HUDEP-2 (cell line): ENCODE results near the gene GLRX2.

Source experiments
- DNase-seq, 76 experiments: peaks; one replicate each; lab custom pipeline; 2025; ENCODE audit not compliant: unreplicated experiment in 76 of 76; lab: John Stamatoyannopoulos, UW

Gene GLRX2

DNA sequence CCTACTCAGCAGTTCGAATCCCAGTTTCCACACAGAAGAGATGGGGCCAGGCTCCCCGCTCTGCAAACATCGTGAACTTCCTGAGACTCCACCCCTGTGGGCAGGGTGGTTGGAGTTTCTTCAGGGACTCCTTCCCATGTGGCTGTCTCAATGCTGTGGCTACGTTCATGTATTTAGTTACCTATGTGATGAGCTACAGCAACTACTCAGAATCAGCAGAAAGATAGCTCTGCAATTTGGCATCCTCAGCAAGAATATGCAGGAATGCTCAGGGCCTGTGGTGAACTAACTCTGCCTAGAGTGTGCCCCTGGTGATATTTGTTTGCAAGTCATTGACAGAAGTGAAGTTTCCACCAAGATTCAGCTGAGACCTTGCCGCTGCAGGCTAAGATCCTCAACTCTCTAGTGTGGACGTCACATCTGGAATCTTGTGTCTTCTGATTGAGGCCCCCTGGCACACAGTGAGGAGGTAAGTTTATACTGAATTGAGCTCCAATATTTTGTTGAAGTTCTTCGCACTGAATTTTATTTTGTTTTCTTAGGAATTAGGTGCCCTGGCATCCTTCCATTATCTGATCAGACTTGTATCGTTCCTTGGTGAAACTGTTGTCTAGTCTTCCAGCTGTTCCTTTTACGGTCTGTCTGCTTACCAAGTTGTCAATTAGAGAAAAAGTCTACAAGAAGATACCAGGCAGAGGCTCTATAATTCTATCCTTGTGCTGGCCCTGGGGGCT, 8.2 kb upstream of the GLRX2 start:
- no peak for DNase-seq

DNA sequence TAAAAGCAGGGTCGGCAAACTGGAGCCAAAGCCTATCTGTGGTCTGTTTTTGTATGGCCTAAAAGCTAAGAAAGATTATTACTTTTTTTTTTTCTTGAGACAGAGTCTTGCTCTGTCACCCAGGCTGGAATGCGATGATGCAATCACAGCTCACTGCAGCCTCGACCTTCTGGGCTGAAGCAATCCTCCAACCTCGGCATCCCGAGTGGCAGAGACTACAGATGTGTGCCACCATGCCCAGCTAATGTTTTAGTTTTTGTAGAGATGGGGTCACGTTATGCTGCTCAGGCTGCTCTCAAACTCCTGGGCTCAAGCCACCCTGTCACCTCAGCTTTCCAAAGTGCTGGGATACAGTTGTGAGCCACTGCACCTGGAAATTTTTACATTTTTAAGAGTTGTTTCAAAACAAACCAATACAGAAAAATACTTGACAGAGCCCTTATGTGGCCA, 6.5 kb upstream of the GLRX2 start:
- DNase-seq: no peak

DNA sequence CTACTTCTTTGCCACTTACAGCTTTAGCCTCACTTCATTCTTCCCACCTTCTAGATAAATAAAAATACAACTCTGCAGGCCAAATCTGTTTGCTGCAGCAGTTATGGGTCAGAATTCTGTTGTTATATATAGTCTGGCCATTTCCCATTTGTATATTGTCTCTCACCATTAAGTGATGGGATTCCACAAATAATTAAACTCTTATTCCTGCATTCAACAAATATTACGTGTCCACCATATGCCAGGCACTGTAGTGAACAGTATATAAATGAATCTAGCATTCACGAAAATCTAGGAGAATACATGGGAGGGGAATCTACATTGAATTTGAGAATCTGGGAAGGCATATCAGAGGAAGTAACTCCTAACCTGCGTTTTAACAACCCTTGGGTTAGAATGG, 5.7 kb upstream of the GLRX2 start:
- DNase-seq: no peak

DNA sequence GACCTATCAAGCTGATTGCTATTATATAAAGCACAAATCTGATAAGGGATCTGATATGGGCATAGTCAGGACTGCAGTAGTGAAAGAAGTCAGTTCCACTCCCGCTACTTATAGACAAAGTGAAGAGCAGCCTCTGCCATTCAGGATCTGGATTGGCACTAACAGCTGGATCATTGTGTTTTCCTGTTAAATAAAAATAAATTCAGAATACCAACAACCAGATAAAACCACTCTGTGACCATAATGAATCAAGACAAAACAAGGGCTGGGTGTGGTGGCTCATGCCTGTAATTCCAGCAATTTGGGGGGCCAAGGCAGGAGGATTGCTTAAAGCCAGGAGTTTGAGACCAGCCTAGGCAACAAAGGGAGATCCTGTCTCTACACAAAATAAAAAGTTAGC, 5.0 kb upstream of the GLRX2 start:
- DNase-seq: no peak

DNA sequence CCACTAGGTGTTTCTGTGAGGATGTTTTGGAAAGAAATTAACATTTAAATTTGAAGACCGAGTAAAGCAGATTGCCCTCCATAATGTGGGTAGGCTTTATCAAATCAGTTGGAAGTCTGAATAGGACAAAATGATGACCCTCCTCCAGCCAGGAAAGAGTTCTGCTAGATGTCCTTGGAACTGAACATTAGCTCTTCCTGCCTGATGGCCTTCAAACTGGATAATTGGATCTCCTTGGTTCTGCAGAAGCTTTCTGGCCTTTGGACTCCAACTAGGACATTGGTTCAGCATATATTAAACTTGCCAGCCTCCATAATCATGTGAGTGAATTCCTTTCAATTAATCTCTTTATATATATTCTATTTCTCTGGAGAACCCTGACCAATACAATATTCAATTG, 4.4 kb upstream of the GLRX2 start:
- no peak for DNase-seq

DNA sequence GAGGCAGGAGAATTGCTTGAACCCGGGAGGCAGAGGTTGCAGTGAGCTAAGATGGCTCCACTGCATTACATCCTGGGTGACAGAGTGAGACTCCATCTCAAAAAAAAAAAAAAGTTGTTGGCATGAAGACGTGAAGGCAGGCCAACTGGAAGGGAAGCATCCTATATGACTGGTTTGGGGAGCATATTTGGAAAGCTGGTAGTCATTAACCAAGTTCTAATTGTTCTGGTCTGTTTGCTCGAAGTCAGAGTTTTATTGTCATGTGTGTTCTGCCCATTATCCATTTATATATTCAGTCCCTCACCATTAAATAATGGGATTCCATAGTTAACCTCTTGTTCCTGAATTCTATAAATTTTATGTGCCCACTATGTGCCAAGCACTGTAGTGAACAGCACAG, 3.3 kb upstream of the GLRX2 start:
- no peak for DNase-seq

DNA sequence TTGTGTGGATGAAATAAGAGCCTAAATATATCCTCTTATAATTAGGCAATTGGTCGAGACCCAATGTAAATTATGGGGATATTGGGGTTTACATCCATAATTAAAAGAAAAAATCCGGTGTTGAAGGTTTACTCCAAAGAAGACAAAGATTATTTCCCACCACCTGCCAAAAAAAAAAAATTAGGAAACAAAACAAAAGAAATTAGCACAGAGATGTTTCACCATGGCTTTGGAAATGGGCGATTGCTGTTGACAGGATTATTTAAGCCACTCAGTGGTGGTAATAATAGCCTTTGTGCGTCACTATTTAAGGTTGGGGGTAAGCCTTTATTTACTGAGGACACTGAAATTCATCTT, 585 bp upstream of the GLRX2 start:
- DNase-seq: no peak

DNA sequence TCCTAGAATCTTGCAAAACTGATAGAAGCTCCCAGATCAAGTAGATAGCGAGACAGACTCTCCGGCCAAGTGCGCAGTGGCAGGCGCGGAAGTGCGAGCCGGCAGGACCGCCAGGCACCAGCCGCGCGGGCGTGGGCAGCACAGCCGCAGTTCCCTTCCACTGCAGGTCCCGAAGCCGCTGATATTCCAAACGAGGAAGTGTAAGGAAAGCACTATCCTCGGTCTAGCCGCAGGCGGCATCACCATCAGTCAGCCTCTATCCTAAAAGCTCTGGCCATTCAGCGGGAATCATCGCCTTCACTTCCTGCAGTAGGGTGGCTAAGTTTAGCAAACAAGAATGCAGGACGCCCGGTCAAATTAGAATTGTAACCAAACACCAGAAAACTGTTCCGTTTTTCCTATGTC, 710 bp downstream of the GLRX2 start:
- DNase-seq: peak in 22 of 76 experiments; percentile 3 to 58 (median 28)

DNA sequence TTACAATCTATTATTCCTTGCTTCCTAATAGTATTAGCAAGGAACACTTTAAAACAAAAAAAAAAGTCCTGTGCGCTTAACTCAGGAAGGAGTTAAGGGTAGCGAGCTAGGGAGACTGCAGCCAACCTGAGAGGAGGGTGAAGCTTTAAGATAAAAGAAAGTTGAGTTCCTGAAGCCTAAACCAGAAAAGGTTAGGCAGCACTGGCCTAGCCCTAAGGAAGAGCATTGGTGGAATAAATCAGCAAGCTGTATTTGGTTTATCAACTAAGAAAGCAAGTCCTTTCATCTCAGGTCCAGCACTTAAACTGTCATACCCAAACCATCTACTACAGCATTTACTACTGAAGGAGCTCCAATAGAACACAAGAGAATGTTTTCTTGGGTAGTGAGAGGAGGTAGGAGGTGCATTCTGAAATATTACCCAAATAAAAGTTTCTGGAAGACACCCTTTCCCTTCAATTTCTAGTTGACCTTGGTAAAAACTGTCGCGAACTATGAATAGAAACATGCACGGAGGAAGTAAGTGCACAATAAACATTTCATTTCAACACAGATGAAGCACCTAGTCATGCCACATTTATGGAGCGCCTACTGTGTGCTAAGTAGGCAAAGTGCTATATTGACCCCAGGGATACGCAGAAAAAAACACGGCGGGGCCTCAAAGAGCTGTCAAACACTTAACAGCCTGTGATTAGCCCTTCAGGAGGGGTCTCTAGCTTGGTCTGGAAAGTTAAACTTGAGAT, 1.3 kb downstream of the GLRX2 start:
- DNase-seq: peak in 2 of 76 experiments; percentile 19 to 39

DNA sequence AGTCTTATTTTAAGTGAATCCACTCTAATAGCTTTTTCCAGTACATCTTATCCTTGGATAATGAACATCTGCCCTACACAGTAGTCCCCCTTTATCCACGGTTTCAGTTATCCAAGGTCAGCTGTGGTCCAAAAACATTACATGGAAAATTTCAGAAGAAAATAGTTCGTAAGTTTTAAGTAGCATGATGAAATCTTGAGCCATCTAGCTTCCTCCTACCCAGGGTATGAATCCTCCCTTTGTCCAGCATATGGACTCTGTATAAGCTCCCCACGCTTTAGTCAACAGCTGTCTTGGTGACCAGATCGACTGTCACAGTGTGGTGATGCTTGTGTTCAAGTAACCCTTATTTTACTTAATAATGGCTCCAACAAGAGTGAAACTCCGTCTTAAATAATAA, 2.6 kb downstream of the GLRX2 start:
- DNase-seq: no peak

DNA sequence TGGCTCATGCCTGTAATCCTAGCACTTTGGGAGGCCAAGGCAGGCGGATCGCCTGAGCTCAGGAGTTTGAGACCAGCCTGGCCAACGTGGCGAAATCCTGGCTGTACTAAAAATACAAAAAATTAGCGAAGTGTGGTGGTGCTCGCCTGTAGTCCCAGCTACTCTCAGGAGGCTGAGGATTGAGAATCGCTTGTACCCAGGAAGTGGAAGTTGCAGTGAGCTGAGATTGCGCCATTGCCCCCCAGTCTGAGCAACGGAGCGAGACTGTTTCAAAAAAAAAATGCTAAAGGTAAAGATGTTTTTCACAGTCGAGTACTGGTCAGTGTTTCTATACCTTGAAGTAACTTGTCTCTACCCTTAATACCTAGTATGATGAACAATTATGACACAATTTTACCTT, 11.1 kb downstream of the GLRX2 start:
- DNase-seq: no peak

DNA sequence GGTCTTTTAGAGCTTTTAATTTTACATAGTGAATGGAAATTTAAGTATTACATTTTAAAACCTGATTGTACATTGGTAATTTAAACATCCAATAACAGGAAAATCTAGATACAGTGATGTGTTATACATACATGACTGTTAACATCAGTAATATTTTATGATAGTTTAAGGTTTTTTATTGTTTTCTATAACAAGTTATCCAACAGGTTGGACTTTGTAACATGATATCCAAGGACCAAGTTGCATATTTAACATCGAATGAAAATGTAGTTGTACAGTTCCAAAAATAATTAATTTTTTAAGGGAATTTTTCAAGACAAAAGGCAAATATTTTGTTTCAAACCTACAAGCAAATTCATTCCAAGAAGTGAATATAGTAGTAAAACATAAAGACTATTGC, 14.3 kb downstream of the GLRX2 start:
- DNase-seq: no peak

DNA sequence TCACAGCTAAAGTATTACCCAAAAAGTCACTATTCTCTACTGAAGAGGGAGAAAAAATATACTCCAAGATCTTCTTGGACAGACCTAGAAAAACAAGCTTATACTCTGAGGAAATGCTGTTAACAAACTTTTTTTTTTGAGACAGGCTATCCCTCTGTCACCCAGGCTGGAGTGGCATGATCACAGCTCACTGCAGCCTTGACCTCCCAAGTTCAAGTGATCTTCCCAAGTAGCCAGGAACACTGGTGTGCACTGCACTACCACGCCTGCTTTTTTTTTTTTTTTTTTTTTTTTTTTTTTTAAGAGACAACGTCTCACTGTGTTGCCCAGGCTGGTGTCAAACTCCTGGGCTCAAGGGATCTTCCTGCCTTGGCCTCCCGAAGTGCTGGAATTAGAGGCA, 17.3 kb downstream of the GLRX2 start:
- no peak for DNase-seq

DNA sequence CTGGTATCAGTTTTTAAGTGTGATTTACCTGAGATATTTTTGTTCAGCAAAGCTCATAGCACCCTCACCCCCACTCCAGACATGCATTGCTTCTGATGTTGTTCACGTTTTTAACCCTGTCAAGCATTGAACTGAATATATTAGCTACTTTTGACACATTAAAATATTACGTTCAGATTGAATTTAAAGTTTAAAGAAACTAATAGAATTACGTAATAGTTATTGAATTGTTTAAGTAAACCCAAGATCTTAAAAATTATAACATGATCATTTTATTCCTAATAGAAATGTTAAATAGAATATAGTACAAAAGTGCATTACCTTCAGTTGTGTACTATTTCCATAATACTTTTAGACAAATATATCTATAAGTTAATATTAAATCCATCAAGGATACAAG, 18.9 kb downstream of the GLRX2 start:
- no peak for DNase-seq

DNA sequence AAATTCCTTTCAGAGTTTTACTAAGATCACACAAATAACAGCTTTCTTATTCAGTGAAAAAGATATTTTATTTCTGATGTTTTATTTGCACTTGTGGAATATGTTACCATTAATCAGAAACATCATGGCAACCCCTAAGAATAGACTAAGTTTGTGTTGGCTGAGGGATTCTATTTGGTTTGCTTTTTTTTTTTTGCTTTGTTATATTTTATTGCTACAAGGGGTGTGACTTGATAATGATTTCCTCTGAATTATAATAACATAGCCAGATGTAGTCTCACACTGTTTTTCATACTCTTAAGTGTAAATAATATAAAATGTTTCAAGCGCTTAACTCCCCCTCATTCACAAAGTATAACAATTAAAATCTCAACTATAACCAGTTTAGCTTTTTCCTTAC, 20.0 kb downstream of the GLRX2 start:
- DNase-seq: no peak

DNA sequence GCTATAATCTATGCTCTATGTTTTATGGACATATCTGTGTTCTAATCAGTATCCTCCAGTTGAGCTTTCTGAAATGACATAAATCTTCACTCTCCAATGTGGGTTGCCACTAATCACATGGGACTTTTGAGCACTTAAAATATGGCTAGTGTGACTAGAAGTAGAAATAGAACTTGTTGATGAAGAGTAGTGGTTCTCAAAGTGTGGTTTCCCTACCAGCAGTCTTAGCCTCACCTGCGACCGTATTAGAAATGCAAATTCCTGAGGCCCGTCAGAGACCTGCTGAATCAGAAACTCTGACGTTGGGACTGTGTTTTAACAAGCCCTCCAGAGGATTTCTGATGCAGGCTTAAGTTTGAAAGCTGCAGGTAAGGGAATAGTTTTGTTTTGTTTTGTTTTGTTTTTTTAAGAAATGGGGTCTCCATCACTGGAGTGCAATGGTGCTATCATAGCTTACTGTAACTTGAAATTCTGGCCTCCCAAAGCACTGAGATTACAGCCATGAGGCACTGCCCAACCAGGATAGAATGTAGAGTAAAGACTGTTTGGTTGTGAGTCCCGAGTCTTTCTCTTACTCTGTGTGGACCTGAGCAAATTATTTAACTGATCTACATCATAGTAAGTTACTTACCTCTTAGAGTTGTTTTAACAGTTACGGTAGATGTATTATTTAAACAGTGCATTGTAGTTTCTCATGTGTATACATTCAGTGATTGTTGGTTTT, 21.7 kb downstream of the GLRX2 start:
- DNase-seq: no peak

DNA sequence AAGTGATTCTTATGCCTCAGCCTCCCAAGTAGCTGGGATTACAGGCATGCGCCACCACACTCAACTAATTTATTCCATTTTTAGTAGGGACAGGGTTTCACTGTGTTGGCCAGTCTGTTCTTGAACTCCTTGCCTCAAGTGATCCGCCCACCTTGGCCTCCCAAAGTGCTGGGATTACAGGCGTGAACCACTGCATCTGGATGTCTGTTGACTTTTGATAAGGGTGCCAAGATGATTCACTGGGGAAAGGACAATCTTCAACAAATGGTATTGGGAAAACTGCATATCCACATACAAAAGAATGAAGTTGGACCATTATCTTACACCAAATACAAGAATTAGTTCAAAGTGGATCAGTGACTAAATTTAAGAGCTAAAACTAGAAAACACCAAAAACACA, 26.0 kb downstream of the GLRX2 start:
- peak in 21 of 76 experiments; percentile 11 to 67 (median 28) for DNase-seq

DNA sequence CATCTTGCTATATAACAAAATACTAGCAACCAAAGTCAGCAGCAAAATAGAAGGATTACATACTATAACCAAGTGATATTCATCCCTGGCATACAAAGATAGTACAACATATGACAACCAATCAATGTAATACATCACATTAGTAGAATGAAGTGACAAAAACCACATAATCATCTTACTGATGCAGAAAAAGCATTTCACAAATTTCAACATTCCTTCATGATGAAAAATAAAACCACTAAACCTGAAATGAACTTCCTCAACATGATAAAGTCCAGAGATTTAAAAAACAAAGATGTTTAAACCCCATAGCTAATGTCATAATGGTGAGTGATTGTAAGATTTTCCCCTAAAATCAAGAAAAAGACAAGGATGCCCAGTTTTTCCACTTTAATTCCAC, 27.2 kb downstream of the GLRX2 start:
- no peak for DNase-seq

DNA sequence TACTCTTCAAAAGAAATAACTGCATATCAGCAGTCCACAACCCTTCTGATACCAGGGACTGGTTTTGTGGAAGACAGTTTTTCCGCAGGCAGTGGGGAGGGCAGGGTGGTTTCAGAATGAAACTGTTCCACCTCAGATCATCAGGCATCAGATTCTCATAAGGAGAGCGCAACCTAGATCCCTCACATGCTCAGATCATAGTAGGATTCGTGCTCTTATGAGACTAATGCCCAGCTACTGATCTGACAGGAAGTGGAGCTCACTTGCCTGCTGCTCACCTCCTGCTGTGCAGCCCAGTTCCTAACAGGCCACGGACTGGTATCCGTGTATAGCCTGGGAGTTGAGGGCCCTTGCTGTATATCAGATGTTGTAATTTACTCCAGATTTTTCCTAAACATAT, 34.3 kb downstream of the GLRX2 start:
- peak in 5 of 76 experiments; percentile 17 to 41 (median 19) for DNase-seq

DNA sequence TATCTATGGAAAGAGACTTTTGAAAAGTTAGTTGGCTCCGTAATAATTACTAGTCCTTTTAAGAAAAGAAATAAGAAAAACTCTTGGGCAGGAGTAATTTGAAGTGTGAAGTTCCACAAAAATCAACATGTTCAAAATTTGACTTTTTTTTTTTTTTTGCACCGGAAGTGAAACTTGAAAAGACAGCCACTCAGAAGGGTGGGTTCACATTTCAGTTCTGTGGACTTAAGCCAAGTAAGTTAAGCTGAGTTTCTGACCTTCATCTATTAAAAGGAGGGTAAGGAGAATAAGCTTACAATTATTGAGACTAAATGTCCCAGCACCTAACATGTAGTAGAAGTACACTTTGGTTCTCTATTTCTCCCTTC, 34.8 kb downstream of the GLRX2 start:
- peak in 3 of 76 experiments; percentile 11 to 28 (median 17) for DNase-seq

DNA sequence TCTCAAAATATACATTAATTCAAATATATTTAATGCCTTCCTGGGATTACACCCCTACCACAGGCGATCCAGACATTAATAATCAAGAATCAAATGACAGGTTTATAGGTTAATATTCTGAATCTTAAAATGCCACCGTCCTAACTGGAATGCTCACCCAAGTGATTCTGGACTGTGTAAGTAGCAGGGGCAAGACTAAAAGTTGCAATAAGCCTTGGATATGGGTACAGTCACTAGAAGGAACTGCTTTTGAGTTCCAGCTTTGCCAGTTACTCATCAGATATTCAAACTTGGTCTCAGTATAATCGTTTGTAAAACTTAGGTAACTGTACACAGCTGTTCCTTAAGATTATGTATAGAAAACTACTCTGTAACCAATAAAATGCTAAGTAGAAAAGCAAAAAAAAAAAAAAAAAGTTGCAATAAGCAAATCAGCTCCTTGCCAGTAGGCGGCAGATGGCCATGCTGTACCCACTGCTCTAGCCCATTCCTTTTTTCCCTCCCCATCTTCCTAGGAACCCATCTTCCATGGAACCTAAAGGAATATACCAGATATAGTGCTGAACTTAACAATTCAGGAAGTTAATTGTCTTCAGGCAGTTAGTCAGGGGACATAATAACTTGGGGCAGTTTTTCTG, 35.3 kb downstream of the GLRX2 start:
- peak in 14 of 76 experiments; percentile 3 to 28 (median 16) for DNase-seq
